Esophagus squamous epithelium (tissue), 5 donors: Measurements from ENCODE around the gene LSM10. TPM values are rescaled to one million over a fixed set of nuclear protein-coding genes. Genes with fewer than 3 reads are reported as not detected.

Experiments
- DNase-seq: peaks from one replicate; lab custom pipeline; 2025; lab: John Stamatoyannopoulos, UW
- H3K27ac ChIP-seq, 4 donors: fragments of 200-600 bp; sonication (generic); one replicate each; pipeline ENCODE4 v1.5.1; 2016 to 2019; ENCODE audit warnings: mild to moderate bottlenecking in 1 of 4
- H3K27me3 ChIP-seq, 4 donors: fragments of 200-600 bp; sonication (generic); 1 replicate in 3 of 4; 2 replicates in 1 of 4; pipeline versions ENCODE4 v1.5.1 to v1.6.0; 2017 to 2021; ENCODE audit warnings: antibody characterized with exemption in 1 of 4
- H3K36me3 ChIP-seq, 3 donors: fragments of 200-600 bp; sonication (generic); one replicate each; pipeline ENCODE4 v1.5.1; 2016 to 2019
- H3K4me1 ChIP-seq, 3 donors: fragments of 200-600 bp; sonication (generic); one replicate each; pipeline ENCODE4 v1.5.1; 2017 to 2019
- H3K4me3 ChIP-seq, 4 donors: fragments of 200-600 bp; sonication (generic); 1 replicate in 3 of 4; 2 replicates in 1 of 4; pipeline ENCODE4 v1.5.1; 2016 to 2019; ENCODE audit warnings: mild to moderate bottlenecking in 2 of 4, moderate library complexity in 1 of 4
- H3K9me3 ChIP-seq, 3 donors: fragments of 200-600 bp; sonication (generic); one replicate each; pipeline ENCODE4 v1.5.1; 2016 to 2019
- CTCF ChIP-seq, 6 experiments: fragments of 450-650 bp in 4 of 6; fragments of 200-600 bp in 2 of 6; sonication (generic) in 2 of 6; IDR thresholded peaks; one replicate each; pipeline ENCODE4 v1.5.1; 2016 to 2019; ENCODE audit warnings: antibody characterized with exemption in 6 of 6, mild to moderate bottlenecking in 4 of 6, moderate library complexity in 4 of 6
- POLR2A ChIP-seq, 4 donors: fragments of 450-650 bp; IDR thresholded peaks; one replicate each; pipeline ENCODE4 v1.6.1; 2017; ENCODE audit warnings: antibody characterized with exemption in 4 of 4, mild to moderate bottlenecking in 4 of 4, moderate library complexity in 3 of 4
- WGBS, 2 donors: methylation state at CpG; one replicate each; pipeline ENCODE4 v1.1.5; 2018; 5-methylcytosine and 5-hydroxymethylcytosine counted together
- intact Hi-C: fragments of 100-400 bp; cut with DNase I; formaldehyde crosslinking; loops from one replicate; pipeline ENCODE4 v1.15.0; 2022
- small RNA-seq, 4 donors: library from RNA; depleted of rRNA; stranded (forward); fragments of <200 nt; gene quantifications; one replicate each; pipeline ENCODE3, GENCODE V24; 2016
- total RNA-seq, 4 donors: library from RNA; depleted of rRNA; stranded (reverse); fragments of >200 nt; gene quantifications; one replicate each; pipeline ENCODE4 v1.1.0, GENCODE V29; 2016
- donor health status: DM: yes; HTN: yes; CAD: no.

LSM10 gene
- total RNA-seq, 4 donors from 2014 or later: 8.5 to 29.4 (median 16.9) TPM

GRCh38 chr1:36345353-36345752 is 52.4 kb downstream of the LSM10 start:
- intact Hi-C loops: no loop called here
- DNase-seq: no peak
- Histone ChIP-seq H3K27me3 (no peaks in the 10 kb centered on the region), H3K9me3 (no peaks in the 10 kb centered on the region), H3K27ac (no peak overlapping the region), H3K4me1 (peaks cover 19 to 32% (median 20%) of the 10 kb centered on the region in 3 donors), H3K36me3 (peaks cover 23 to 100% (median 46%) of the 10 kb centered on the region in 3 donors), H3K4me3 (no peak overlapping the region)
- WGBS, 2 donors: 88% methylated on average over 4 of the region's 7 CpGs; no CpG with 5 or more reads in 1 of the 2 donors
- TF ChIP-seq CTCF (IDR thresholded peaks at IDR 0.05) (no peak), POLR2A (IDR thresholded peaks at IDR 0.05) (no peak)

GRCh38 chr1:36344395-36344680 is 53.4 kb downstream of the LSM10 start:
- no peak overlapping the region for H3K4me3 ChIP-seq
- no peaks in the 10 kb centered on the region for H3K27me3 ChIP-seq
- peaks cover 23 to 100% (median 46%) of the 10 kb centered on the region in 3 donors for H3K36me3 ChIP-seq
- H3K27ac ChIP-seq: no peak overlapping the region
- intact Hi-C loops: loop anchor here (5.0 kb wide), 1 partner anchor 78 kb away; no protein-coding TSS in a partner anchor
- no peaks in the 10 kb centered on the region for H3K9me3 ChIP-seq
- peaks cover 8 to 24% (median 10%) of the 10 kb centered on the region in 3 donors for H3K4me1 ChIP-seq
- TF ChIP-seq POLR2A (IDR thresholded peaks at IDR 0.05) (no peak), CTCF (IDR thresholded peaks at IDR 0.05) (no peak)
- 92 to 96% methylated on average over 3 to 4 of the region's 8 CpGs for WGBS, 2 donors
- DNase-seq: no peak

- intact Hi-C loops: loop anchor here (5.0 kb wide), 1 partner anchor 78 kb away; no protein-coding TSS in a partner anchor
- H3K9me3 ChIP-seq: no peaks in the 10 kb centered on the region
- DNase-seq: no peak
- H3K27me3 ChIP-seq: no peaks in the 10 kb centered on the region
- WGBS, 2 donors: 80 to 90% methylated on average over 2 to 9 of the region's 24 CpGs
- no peak for TF ChIP-seq CTCF (IDR thresholded peaks at IDR 0.05)
- TF ChIP-seq POLR2A (IDR thresholded peaks at IDR 0.05): no peak
- H3K4me3 ChIP-seq: no peak overlapping the region
- peak overlapping the region; percentile 5 to 75 (median 48) for H3K27ac ChIP-seq
- H3K4me1 ChIP-seq: peaks cover 5 to 24% (median 12%) of the 10 kb centered on the region in 3 donors
- H3K36me3 ChIP-seq: peaks cover 23 to 97% (median 44%) of the 10 kb centered on the region in 3 donors
These were observed 53.9 kb downstream of the LSM10 start for GRCh38 chr1:36343651-36344394.

Small RNA genes within 50 kb of the gene (small RNA-seq; reads per million reads assigned to genes)
- gene RNU4-27P: 0 reads per million in 4 donors
- gene SNORA63C: 0.41 to 2.3 (median 1.5) reads per million in 4 donors

Other genes starting within 250 kb of the LSM10 start
- gene TRAPPC3, start 248.4 kb downstream of the LSM10 start, total RNA-seq: 100 to 1,000 TPM in 2 of 4 donors, 10 to 100 TPM in 2; 68.3 to 132 (median 112) TPM
- gene MAP7D1, start 241.7 kb downstream of the LSM10 start, total RNA-seq: 100 to 1,000 TPM in 2 of 4 donors, 10 to 100 TPM in 2; 59.4 to 180 (median 92.9) TPM
- gene THRAP3, start 173.5 kb downstream of the LSM10 start, total RNA-seq: 10 to 100 TPM; 56.5 to 83.5 (median 73.6) TPM
- gene SH3D21, start 91.5 kb downstream of the LSM10 start, total RNA-seq: 1 to 10 TPM; 2.8 to 9.7 (median 3.7) TPM
- gene EVA1B, start 74.3 kb downstream of the LSM10 start, total RNA-seq: 10 to 100 TPM in 3 of 4 donors, 1 to 10 TPM in 1; 7.5 to 22.1 (median 12.8) TPM
- 10 to 100 TPM; 34.5 to 59.7 (median 42.3) TPM for gene STK40, start 12.0 kb downstream of the LSM10 start, total RNA-seq
- 1 to 10 TPM; 2.4 to 6.8 (median 4.5) TPM for gene OSCP1, start 52.5 kb upstream of the LSM10 start, total RNA-seq
- gene MRPS15, start 66.5 kb upstream of the LSM10 start, total RNA-seq: 10 to 100 TPM; 49.1 to 96.4 (median 74.0) TPM
- gene CSF3R, start 85.0 kb upstream of the LSM10 start, total RNA-seq: 10 to 100 TPM in 1 of 4 donors, 1 to 10 TPM in 2, under 1 TPM in 1; 0.42 to 10.0 (median 4.7) TPM